AG09309 (cell line): ENCODE results near the gene CNTNAP2.

ENCODE experiments used
- DNase-seq: peaks from one replicate; pipeline ENCODE4 v3.0.0-alpha.2; 2010; ENCODE audit warnings: low read depth
- H3K4me3 ChIP-seq: 2 replicates; pipeline ENCODE4 v1.5.1; 2011; ENCODE audit warnings: mild to moderate bottlenecking, low read depth, low read length, moderate library complexity; ENCODE audit not compliant: control insufficient read depth
- TF ChIP-seq, protein P1 (sequence below): IDR thresholded peaks from 2 replicates; pipeline ENCODE4 v1.5.1; 2011; ENCODE audit warnings: mild to moderate bottlenecking, low read depth, low read length, inconsistent platforms; ENCODE audit not compliant: insufficient read depth, control insufficient read depth; ENCODE audit errors: missing control alignments

The CNTNAP2 gene

DNA sequence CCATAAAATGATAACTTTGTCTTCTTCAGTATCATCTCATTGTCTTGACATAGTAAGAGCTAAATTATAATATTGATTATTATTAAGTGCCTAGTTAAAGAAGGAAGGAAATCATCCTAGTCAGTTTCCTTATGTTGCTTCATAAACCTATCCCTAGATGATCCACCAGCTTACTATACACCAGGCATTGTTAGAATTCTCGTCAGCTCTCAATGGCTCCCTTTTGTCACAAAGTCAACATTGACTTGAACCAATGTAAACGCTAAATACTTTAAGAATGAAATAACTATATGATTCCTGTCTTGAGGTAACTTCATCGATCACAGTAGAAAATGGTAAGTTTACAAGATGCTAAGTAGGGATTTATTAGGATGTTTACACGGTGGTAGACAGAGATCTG, 1162.9 kb downstream of the CNTNAP2 start:
- no peak for DNase-seq
- TF ChIP-seq, protein P1, sequence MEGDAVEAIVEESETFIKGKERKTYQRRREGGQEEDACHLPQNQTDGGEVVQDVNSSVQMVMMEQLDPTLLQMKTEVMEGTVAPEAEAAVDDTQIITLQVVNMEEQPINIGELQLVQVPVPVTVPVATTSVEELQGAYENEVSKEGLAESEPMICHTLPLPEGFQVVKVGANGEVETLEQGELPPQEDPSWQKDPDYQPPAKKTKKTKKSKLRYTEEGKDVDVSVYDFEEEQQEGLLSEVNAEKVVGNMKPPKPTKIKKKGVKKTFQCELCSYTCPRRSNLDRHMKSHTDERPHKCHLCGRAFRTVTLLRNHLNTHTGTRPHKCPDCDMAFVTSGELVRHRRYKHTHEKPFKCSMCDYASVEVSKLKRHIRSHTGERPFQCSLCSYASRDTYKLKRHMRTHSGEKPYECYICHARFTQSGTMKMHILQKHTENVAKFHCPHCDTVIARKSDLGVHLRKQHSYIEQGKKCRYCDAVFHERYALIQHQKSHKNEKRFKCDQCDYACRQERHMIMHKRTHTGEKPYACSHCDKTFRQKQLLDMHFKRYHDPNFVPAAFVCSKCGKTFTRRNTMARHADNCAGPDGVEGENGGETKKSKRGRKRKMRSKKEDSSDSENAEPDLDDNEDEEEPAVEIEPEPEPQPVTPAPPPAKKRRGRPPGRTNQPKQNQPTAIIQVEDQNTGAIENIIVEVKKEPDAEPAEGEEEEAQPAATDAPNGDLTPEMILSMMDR: no peak
- no peak overlapping the region for H3K4me3 ChIP-seq

DNA sequence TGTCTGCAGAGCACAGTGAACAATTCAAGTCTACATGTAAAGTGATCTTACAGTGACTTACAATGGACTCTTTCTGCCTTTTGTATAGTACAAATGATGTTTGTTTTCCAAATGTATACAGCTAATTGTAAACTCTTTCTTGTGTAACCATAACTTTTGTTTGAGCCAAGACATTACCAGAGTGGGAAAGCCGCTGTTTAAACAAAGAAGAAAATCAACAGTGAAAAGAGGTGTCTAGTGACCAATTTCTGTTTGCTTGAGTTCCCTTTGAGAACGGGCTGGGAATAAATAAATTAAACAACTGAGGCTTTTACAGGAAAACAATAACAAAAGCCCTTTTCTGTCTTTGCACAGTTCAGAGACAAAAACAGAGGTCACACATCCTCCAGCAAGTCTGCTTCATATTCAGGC, 1163.4 kb downstream of the CNTNAP2 start:
- H3K4me3 ChIP-seq: no peak overlapping the region
- TF ChIP-seq, protein P1: no peak
- no peak for DNase-seq

DNA sequence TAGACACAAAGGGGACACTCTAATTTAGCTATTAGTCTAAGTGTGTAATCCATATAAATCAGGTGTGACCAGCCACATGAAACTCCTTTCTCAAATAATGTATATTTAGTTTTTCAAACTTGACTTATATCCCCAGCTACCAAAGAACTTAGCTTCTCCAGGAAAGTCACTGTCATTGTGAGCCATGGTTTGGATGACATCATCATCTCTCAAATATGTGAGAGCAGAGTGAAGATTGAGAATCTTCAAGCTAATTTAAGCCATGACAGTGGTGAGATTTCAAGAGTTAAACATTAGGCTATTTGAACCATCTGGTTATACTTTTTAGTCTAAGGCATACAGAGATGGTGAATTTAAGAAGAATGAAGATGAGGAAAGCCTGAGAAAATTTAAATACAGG, 1165.6 kb downstream of the CNTNAP2 start:
- TF ChIP-seq, protein P1: no peak
- DNase-seq: no peak
- no peak overlapping the region for H3K4me3 ChIP-seq

DNA sequence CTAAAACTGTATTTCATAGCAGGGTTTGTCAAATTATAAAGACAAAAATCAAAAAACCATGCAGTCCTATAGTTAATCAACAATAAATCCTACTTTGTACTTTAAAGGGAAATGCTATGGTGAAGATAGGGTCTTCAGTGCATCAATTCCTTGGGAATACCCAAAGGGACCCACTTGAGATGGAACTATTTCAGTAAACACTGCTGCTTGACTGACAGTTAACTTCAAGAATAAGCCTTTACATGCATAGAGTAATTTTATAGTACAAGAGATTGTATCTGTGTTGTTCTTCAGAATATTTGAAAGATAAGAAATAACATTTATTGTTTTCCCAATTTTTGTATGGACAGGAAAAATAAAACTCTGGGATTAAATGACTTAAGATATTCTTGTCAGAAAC, 1179.6 kb downstream of the CNTNAP2 start:
- TF ChIP-seq, protein P1: no peak
- DNase-seq: no peak
- no peak overlapping the region for H3K4me3 ChIP-seq

DNA sequence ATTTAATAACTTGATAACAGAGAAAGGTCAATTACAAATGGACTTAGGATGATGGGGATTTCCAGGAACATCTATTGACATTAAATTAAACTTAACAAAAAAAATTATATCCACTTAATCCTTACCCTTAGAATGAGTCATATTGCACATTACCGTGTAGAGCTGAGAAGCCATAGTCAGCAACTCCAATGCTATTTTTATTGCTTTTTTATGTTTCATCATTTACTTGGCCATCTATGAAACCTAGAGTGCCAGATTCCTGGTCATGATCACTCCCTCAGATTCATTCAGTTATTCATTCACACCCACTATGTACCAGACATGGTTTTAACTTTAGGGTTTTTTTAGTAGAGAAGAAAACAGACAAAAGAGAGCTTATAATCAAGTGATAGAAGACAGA, 1180.4 kb downstream of the CNTNAP2 start:
- TF ChIP-seq, protein P1: no peak
- no peak overlapping the region for H3K4me3 ChIP-seq
- peak; percentile 14 for DNase-seq

DNA sequence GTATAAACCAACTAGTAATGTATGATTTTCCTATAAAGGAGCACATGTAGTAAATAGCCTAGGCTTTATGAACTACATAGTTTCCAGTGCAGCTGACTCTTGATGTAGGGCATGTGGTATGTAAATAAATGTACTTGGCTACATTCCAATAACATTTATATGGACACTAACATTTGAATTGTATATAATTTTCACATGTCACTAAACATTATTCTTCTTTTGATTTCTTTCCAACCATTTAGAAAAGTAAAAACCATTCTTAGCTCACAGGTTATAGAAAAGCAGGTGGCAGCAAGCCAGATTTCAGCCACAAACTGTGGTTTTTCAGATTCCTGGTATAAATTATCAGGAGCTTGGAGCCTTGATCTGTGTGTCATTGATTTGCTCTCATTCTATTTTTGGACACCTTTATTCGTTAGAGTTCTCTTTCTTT, 1182.0 kb downstream of the CNTNAP2 start:
- TF ChIP-seq, protein P1: no peak
- no peak overlapping the region for H3K4me3 ChIP-seq
- no peak for DNase-seq

DNA sequence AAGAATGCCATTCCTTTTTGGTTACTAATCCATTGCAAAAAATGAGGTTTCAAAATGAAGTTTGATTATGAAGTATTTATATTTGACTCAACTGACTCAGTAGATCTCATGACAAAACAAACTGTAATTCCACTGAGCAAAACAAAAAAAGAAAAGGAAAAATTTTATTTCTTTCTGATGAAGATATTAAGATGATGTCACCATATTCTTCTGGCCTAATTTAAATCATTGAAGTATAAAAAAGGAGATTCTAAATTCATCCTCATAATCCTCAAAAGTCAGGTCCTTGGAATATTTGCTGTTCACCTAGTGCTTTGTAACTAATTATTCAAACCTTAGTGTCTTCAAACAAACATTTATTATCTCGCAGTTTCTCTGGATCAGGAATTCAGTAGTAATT, 1183.7 kb downstream of the CNTNAP2 start:
- TF ChIP-seq, protein P1: no peak
- no peak for DNase-seq
- H3K4me3 ChIP-seq: no peak overlapping the region
